ENCODE results near the gene ZNF710. TPM values are rescaled to one million over a fixed set of nuclear protein-coding genes. Genes with fewer than 3 reads are reported as not detected.
"Not testable (repeated sequence)": the region's sequence is repeated elsewhere in the genome, so short reads cannot be mapped to it uniquely, and the experiment has no call there.

ZNF710 gene
- total RNA-seq, 2 experiments from 2014 or later, result 13.8 to 19.0 TPM

GRCh38 chr15:89972085-89972484 is 29.0 kb upstream of the ZNF710 start:
- H3K9me2 ChIP-seq (ENCODE audit: insufficient read depth, low read length), result no peaks in the 10 kb centered on the region

DNA sequence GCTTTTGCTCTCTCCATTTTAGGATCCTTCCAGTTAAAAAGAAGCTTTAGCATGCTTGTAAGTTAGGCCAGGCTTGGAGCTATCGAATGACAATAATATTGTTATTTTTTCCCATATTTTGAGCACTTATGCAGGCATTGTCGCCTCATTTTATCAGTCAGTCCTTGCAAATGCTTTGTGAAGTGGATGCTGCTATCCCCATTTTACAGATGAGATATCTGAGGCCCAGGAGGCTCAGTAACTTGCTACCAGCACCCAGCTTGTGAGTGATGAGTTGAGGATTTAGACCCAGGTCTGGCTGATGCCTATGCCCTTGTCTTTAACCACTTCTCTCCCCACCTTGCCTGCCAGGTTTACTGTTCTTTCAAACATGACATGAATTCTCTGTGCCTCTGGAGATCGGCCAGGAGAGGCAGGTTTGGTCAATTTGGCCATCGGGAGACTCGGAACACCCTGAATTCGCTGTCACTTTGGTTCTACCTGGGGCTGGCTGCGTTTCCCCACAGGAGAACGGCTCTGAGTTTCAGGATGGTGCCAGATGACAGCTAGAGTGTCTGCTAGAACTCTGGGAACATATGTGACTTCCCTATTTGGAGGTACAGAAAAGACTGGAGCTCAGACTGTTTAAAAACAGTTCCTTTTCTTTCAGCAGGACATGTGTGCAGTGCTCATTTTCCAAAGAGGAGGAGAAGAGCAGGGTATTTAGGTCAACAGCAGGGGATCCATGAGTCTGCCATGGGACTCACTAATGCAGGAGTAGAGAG is 25.5 kb upstream of the ZNF710 start:
- ChIA-PET POLR2A (interaction anchor here (1.2 to 1.5 kb wide), 2 partner anchors 22 to 95 kb away, joined by 3 to 5 read pairs; no protein-coding TSS in a partner anchor), CTCF (ENCODE audit: unreplicated experiment) (interaction anchor here (1.0 to 1.4 kb wide), 2 partner anchors 11 to 109 kb away, joined by 3 to 4 read pairs; no protein-coding TSS in a partner anchor)
- Histone ChIP-seq H3K4me2 (ENCODE audit: low read length) (no peak overlapping the region), H3K4me3 (ENCODE audit: low read depth, low read length, poor library complexity, severe bottlenecking) (no peak overlapping the region), H3K27ac (ENCODE audit: low read depth, low read length, poor library complexity, severe bottlenecking) (no peak overlapping the region), H3K9me2 (ENCODE audit: insufficient read depth, low read length) (no peaks in the 10 kb centered on the region), H3K9me3 (ENCODE audit: low read length) (no peaks in the 10 kb centered on the region), H2AFZ (ENCODE audit: low read length) (peak overlapping the region; percentile 34; the same call in 1 of the 2 replicates), H3K4me1 (ENCODE audit: insufficient read depth, low read length, poor library complexity, severe bottlenecking) (peaks cover 16% of the 10 kb centered on the region), H3K79me2 (ENCODE audit: insufficient read depth, low read depth, low read length) (no peaks in the 10 kb centered on the region), H3K36me3 (ENCODE audit: insufficient read depth, low read length) (no peaks in the 10 kb centered on the region), H4K20me1 (ENCODE audit: insufficient read depth, low read length) (no peaks in the 10 kb centered on the region)
- intact Hi-C loops (cut with micrococcal nuclease; ENCODE audit: unreplicated experiment), result no loop called here
- TF ChIP-seq EZH2phosphoT487 (IDR thresholded peaks at IDR 0.05; ENCODE audit: borderline replicate concordance, low read depth, low read length) (no peak), CTCF (conservative IDR thresholded peaks at IDR 0.05; ENCODE audit: low read length) (no peak)
- no TSS peak for BruUV-seq (replicated peaks)
- DNase-seq (ENCODE audit: low spot score), result no peak

More at GRCh38 chr15:89972085-89972484, 29.0 kb upstream of the ZNF710 start:
- ChIA-PET POLR2A (interaction anchor here (1.0 to 1.2 kb wide), 2 partner anchors 13 to 42 kb away, joined by 3 read pairs; no protein-coding TSS in a partner anchor), CTCF (ENCODE audit: unreplicated experiment) (interaction anchor here (1.2 to 2.4 kb wide), 2 partner anchors 12 to 24 kb away, joined by 4 to 7 read pairs; no protein-coding TSS in a partner anchor)
- no peaks in the 10 kb centered on the region for H4K20me1 ChIP-seq (ENCODE audit: insufficient read depth, low read length)
- no peak overlapping the region for H3K27ac ChIP-seq (ENCODE audit: low read depth, low read length, poor library complexity, severe bottlenecking)
- H3K4me1 ChIP-seq (ENCODE audit: insufficient read depth, low read length, poor library complexity, severe bottlenecking), result peaks cover 16% of the 10 kb centered on the region
- TF ChIP-seq EZH2phosphoT487 (IDR thresholded peaks at IDR 0.05; ENCODE audit: borderline replicate concordance, low read depth, low read length) (no peak), CTCF (conservative IDR thresholded peaks at IDR 0.05; ENCODE audit: low read length) (no peak)
- no peaks in the 10 kb centered on the region for H3K36me3 ChIP-seq (ENCODE audit: insufficient read depth, low read length)
- no peaks in the 10 kb centered on the region for H3K9me3 ChIP-seq (ENCODE audit: low read length)
- no peak overlapping the region for H3K4me3 ChIP-seq (ENCODE audit: low read depth, low read length, poor library complexity, severe bottlenecking)
- BruUV-seq (replicated peaks), result no TSS peak
- DNase-seq (ENCODE audit: low spot score), result peak; percentile 15
- H2AFZ ChIP-seq (ENCODE audit: low read length), result peak overlapping the region; percentile 52; the same call in 1 of the 2 replicates
- intact Hi-C loops (cut with micrococcal nuclease; ENCODE audit: unreplicated experiment), result no loop called here
- no peaks in the 10 kb centered on the region for H3K79me2 ChIP-seq (ENCODE audit: insufficient read depth, low read depth, low read length)
- no peak overlapping the region for H3K4me2 ChIP-seq (ENCODE audit: low read length)

DNA sequence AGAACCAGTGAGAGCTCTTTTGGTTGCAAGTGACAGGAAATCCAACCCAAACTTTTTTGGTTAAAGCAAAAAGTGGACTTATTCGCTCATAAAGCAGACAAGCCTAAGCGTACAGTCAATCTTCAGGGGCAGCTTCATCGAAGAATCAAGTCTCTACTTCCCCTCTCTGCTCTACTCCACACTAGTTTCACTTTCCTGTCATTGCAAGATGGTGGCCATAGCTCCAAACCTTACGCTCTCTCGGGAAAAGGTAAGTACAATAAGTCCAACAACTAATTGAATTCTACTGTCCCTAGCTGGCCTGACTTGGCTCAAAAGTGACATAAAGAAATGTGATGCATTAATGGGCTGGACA is 24.9 kb upstream of the ZNF710 start:
- Histone ChIP-seq H3K36me3 (ENCODE audit: insufficient read depth, low read length) (no peaks in the 10 kb centered on the region), H2AFZ (ENCODE audit: low read length) (no peak overlapping the region), H3K4me1 (ENCODE audit: insufficient read depth, low read length, poor library complexity, severe bottlenecking) (peaks cover 16% of the 10 kb centered on the region), H3K4me3 (ENCODE audit: low read depth, low read length, poor library complexity, severe bottlenecking) (no peak overlapping the region), H3K27ac (ENCODE audit: low read depth, low read length, poor library complexity, severe bottlenecking) (no peak overlapping the region), H3K4me2 (ENCODE audit: low read length) (no peak overlapping the region), H4K20me1 (ENCODE audit: insufficient read depth, low read length) (no peaks in the 10 kb centered on the region), H3K9me2 (ENCODE audit: insufficient read depth, low read length) (no peaks in the 10 kb centered on the region), H3K9me3 (ENCODE audit: low read length) (no peaks in the 10 kb centered on the region), H3K79me2 (ENCODE audit: insufficient read depth, low read depth, low read length) (no peaks in the 10 kb centered on the region)
- TF ChIP-seq EZH2phosphoT487 (IDR thresholded peaks at IDR 0.05; ENCODE audit: borderline replicate concordance, low read depth, low read length) (no peak), CTCF (conservative IDR thresholded peaks at IDR 0.05; ENCODE audit: low read length) (no peak)
- POLR2A ChIA-PET, result interaction anchor here (1.2 kb wide), 1 partner anchor 94 kb away, joined by 5 read pairs; no protein-coding TSS in a partner anchor
- intact Hi-C loops (cut with micrococcal nuclease; ENCODE audit: unreplicated experiment), result no loop called here
- no peak for DNase-seq (ENCODE audit: low spot score)
- CTCF ChIA-PET (ENCODE audit: unreplicated experiment), result interaction anchor here (1.4 kb wide), 1 partner anchor 12 kb away, joined by 4 read pairs; no protein-coding TSS in a partner anchor
- BruUV-seq (replicated peaks), result no TSS peak

GRCh38 chr15:89977836-89978235 is 23.3 kb upstream of the ZNF710 start:
- BruUV-seq (replicated peaks); H3K27ac ChIP-seq (ENCODE audit: low read depth, low read length, poor library complexity, severe bottlenecking); CTCF ChIA-PET (ENCODE audit: unreplicated experiment); POLR2A ChIA-PET; H3K4me2 ChIP-seq (ENCODE audit: low read length); DNase-seq (ENCODE audit: low spot score); H3K9me3 ChIP-seq (ENCODE audit: low read length); H2AFZ ChIP-seq (ENCODE audit: low read length); H4K20me1 ChIP-seq (ENCODE audit: insufficient read depth, low read length); H3K4me3 ChIP-seq (ENCODE audit: low read depth, low read length, poor library complexity, severe bottlenecking); intact Hi-C loops (cut with micrococcal nuclease; ENCODE audit: unreplicated experiment); H3K79me2 ChIP-seq (ENCODE audit: insufficient read depth, low read depth, low read length); H3K36me3 ChIP-seq (ENCODE audit: insufficient read depth, low read length); H3K4me1 ChIP-seq (ENCODE audit: insufficient read depth, low read length, poor library complexity, severe bottlenecking); H3K9me2 ChIP-seq (ENCODE audit: insufficient read depth, low read length): not testable (repeated sequence)

Data from OCI-LY7 (cell line).